Fibroblast of pulmonary artery (primary cell): Measurements from ENCODE around the gene ADAM30.

Source experiments
- DNase-seq: peaks from one replicate; pipeline ENCODE4 v3.0.0-alpha.2; 2010; ENCODE audit warnings: low read depth
- H3K4me3 ChIP-seq: replicated peaks from 2 replicates; pipeline ENCODE4 v1.5.1; 2011; ENCODE audit warnings: low read depth, mild to moderate bottlenecking, control low read depth, low read length, moderate library complexity
- CTCF ChIP-seq: IDR thresholded peaks from 2 replicates; pipeline ENCODE4 v1.5.1; 2011; ENCODE audit warnings: mild to moderate bottlenecking, control low read depth, low read length, inconsistent platforms; ENCODE audit errors: missing control alignments

The ADAM30 gene

GRCh38 chr1:119898530-119898929 lies 2.2 kb upstream of the ADAM30 start:
- DNase-seq: no peak
- no peak for TF ChIP-seq CTCF
- H3K4me3 ChIP-seq: no peak overlapping the region

GRCh38 chr1:119895102-119895501 lies 1.2 kb downstream of the ADAM30 start:
- DNase-seq: no peak
- H3K4me3 ChIP-seq: no peak overlapping the region
- no peak for TF ChIP-seq CTCF

- TF ChIP-seq CTCF: no peak
- no peak overlapping the region for H3K4me3 ChIP-seq
- no peak for DNase-seq
Observed at GRCh38 chr1:119893827-119894700, 2.3 kb downstream of the ADAM30 start.

GRCh38 chr1:119893238-119893791 lies 3.0 kb downstream of the ADAM30 start:
- DNase-seq: no peak
- no peak overlapping the region for H3K4me3 ChIP-seq
- no peak for TF ChIP-seq CTCF

GRCh38 chr1:119891386-119891785 lies 4.9 kb downstream of the ADAM30 start:
- no peak for DNase-seq
- no peak overlapping the region for H3K4me3 ChIP-seq
- TF ChIP-seq CTCF: no peak

- H3K4me3 ChIP-seq: no peak overlapping the region
- no peak for DNase-seq
- no peak for TF ChIP-seq CTCF
Observed at GRCh38 chr1:119888476-119888875, 7.8 kb downstream of the ADAM30 start.
